ENCODE results near the gene DNAH1. TPM values are rescaled to one million over a fixed set of nuclear protein-coding genes. Genes with fewer than 3 reads are reported as not detected.

DNAH1 gene
- total RNA-seq, 1 experiment from 2014 or later: 2.1 TPM

- no peak for DNase-seq (ENCODE audit: low read depth)
Measured at GRCh38 chr3:52402706-52403270, 86.7 kb downstream of the DNAH1 start.

- no peak for DNase-seq (ENCODE audit: low read depth)
Measured at GRCh38 chr3:52403271-52403841, 87.2 kb downstream of the DNAH1 start.

- peak; percentile 19 for DNase-seq (ENCODE audit: low read depth)
Measured at GRCh38 chr3:52403955-52404354, 87.8 kb downstream of the DNAH1 start.

GRCh38 chr3:52404391-52404790 lies 88.3 kb downstream of the DNAH1 start:
- no peak for DNase-seq (ENCODE audit: low read depth)

- no peak for DNase-seq (ENCODE audit: low read depth)
Measured at GRCh38 chr3:52405066-52405465, 88.9 kb downstream of the DNAH1 start.

- no peak for DNase-seq (ENCODE audit: low read depth)
Measured at GRCh38 chr3:52405601-52406110, 89.5 kb downstream of the DNAH1 start.

- DNase-seq (ENCODE audit: low read depth): no peak
Measured at GRCh38 chr3:52406231-52406661, 90.1 kb downstream of the DNAH1 start.

- DNase-seq (ENCODE audit: low read depth): no peak
Measured at GRCh38 chr3:52406791-52407510, 90.8 kb downstream of the DNAH1 start.

- no peak for DNase-seq (ENCODE audit: low read depth)
Measured at GRCh38 chr3:52407779-52408178, 91.7 kb downstream of the DNAH1 start.

- no peak for DNase-seq (ENCODE audit: low read depth)
Measured at GRCh38 chr3:52408466-52408865, 92.3 kb downstream of the DNAH1 start.

GRCh38 chr3:52415800-52416199 lies 99.7 kb downstream of the DNAH1 start:
- no peak for DNase-seq (ENCODE audit: low read depth)

GRCh38 chr3:52420388-52420787 lies 104.3 kb downstream of the DNAH1 start:
- no peak for DNase-seq (ENCODE audit: low read depth)

GRCh38 chr3:52422669-52423068 lies 106.5 kb downstream of the DNAH1 start:
- no peak for DNase-seq (ENCODE audit: low read depth)

GRCh38 chr3:52423173-52423572 lies 107.1 kb downstream of the DNAH1 start:
- no peak for DNase-seq (ENCODE audit: low read depth)

GRCh38 chr3:52428151-52429005 lies 112.3 kb downstream of the DNAH1 start:
- peak; percentile 72 for DNase-seq (ENCODE audit: low read depth)

- no peak for DNase-seq (ENCODE audit: low read depth)
Measured at GRCh38 chr3:52429031-52429430, 112.9 kb downstream of the DNAH1 start.

GRCh38 chr3:52429779-52430415 lies 113.8 kb downstream of the DNAH1 start:
- no peak for DNase-seq (ENCODE audit: low read depth)

- no peak for DNase-seq (ENCODE audit: low read depth)
Measured at GRCh38 chr3:52430416-52430810, 114.3 kb downstream of the DNAH1 start.

GRCh38 chr3:52431459-52432223 lies 115.5 kb downstream of the DNAH1 start:
- no peak for DNase-seq (ENCODE audit: low read depth)

GRCh38 chr3:52432225-52432624 lies 116.1 kb downstream of the DNAH1 start:
- DNase-seq (ENCODE audit: low read depth): no peak

GRCh38 chr3:52432691-52433141 lies 116.6 kb downstream of the DNAH1 start:
- DNase-seq (ENCODE audit: low read depth): no peak
